Activated CD8-positive, alpha-beta T cell treated with anti-CD3 and anti-CD28 coated beads, Interleukin-2, amount 10 ng/mL, durations not matched to agents 7 days and 5 days (primary cell): ENCODE results near the gene IRAK3. TPM values are rescaled to one million over a fixed set of nuclear protein-coding genes. Genes with fewer than 3 reads are reported as not detected.
A peak's percentile ranks its signal among the peaks of the same experiment; 100 is the strongest.
"Not testable (repeated sequence)": the region's sequence is repeated elsewhere in the genome, so short reads cannot be mapped to it uniquely, and the experiment has no call there.

Source experiments
- ATAC-seq: fragments of 150-1000 bp; cut with Tn5 transposase; one replicate; pipeline ENCODE4 v1.10.0; 2021; ENCODE audit warnings: moderate library complexity
- CTCF ChIA-PET: fragments of 350-600 bp; sonication (Branson Sonifier 250); formaldehyde crosslinking; loops from one replicate; lab custom pipeline; 2021; ENCODE audit warnings: antibody characterized with exemption; lab: Charles Lee
- POLR2A ChIA-PET: fragments of 350-600 bp; sonication (Branson Sonifier 250); formaldehyde crosslinking; loops from one replicate; lab custom pipeline; 2021; ENCODE audit warnings: antibody characterized with exemption; lab: Charles Lee
- DNase-seq: peaks from one replicate; pipeline ENCODE4 v3.0.0-alpha.2; 2020
- H3K27ac Mint-ChIP-seq: one replicate; pipeline ENCODE4 v1.8.0; 2021; ENCODE audit warnings: mild to moderate bottlenecking, mixed read lengths
- H3K27me3 Mint-ChIP-seq: one replicate; pipeline ENCODE4 v1.8.0; 2021; ENCODE audit warnings: low read depth, mixed read lengths
- H3K36me3 Mint-ChIP-seq: one replicate; pipeline ENCODE4 v1.8.0; 2021; ENCODE audit warnings: low read depth, mixed read lengths
- H3K4me1 Mint-ChIP-seq: one replicate; pipeline ENCODE4 v1.8.0; 2021; ENCODE audit warnings: low read depth, mixed read lengths
- H3K4me3 Mint-ChIP-seq: one replicate; pipeline ENCODE4 v1.8.0; 2021; ENCODE audit warnings: mild to moderate bottlenecking, mixed read lengths
- H3K9me3 Mint-ChIP-seq: one replicate; pipeline ENCODE4 v1.8.0; 2022; ENCODE audit warnings: mixed read lengths; ENCODE audit not compliant: insufficient read depth
- total RNA-seq, 2 experiments: library from RNA; stranded (reverse); gene quantifications; one replicate each; pipeline ENCODE4 v1.2.3, GENCODE V29; 2021

Gene IRAK3
- total RNA-seq, 2 experiments from 2014 or later: 0.05 to 0.40 TPM

GRCh38 chr12:66290716-66291200, 101.7 kb downstream of the IRAK3 start:
- peaks cover 35% of the 10 kb centered on the region for H3K9me3 Mint-ChIP-seq
- no peaks in the 10 kb centered on the region for H3K27me3 Mint-ChIP-seq
- H3K27ac Mint-ChIP-seq: peak overlapping the region; percentile 93
- peak overlapping the region; percentile 24 for H3K4me3 Mint-ChIP-seq
- ChIA-PET POLR2A (interaction anchor here (3.9 kb wide), 1 partner anchor 12 kb away, joined by 58 read pairs; the partner anchor contains the start of gene HELB), CTCF (interaction anchor here (0.7 to 1.1 kb wide), 2 partner anchors 11 to 17 kb away, joined by 3 read pairs; partner anchors contain the start of gene HELB)
- H3K36me3 Mint-ChIP-seq: peaks cover 46% of the 10 kb centered on the region
- peak; percentile 57 for DNase-seq
- peak; percentile 61 for ATAC-seq
- H3K4me1 Mint-ChIP-seq: peaks cover 66% of the 10 kb centered on the region

GRCh38 chr12:66296176-66296683, 107.2 kb downstream of the IRAK3 start:
- Mint-ChIP-seq H3K9me3 (peaks cover 18% of the 10 kb centered on the region), H3K4me3 (no peak overlapping the region), H3K36me3 (peaks cover 12% of the 10 kb centered on the region), H3K4me1 (peaks cover 43% of the 10 kb centered on the region), H3K27ac (peak overlapping the region; percentile 6), H3K27me3 (peaks cover 4% of the 10 kb centered on the region)
- no peak for ATAC-seq
- CTCF ChIA-PET: no interaction called here
- DNase-seq: no peak
- POLR2A ChIA-PET: no interaction called here

GRCh38 chr12:66297080-66297479, 108.1 kb downstream of the IRAK3 start:
- DNase-seq (no peak), ATAC-seq (no peak)
- Mint-ChIP-seq H3K9me3 (peaks cover 14% of the 10 kb centered on the region), H3K27me3 (peaks cover 4% of the 10 kb centered on the region), H3K4me3 (no peak overlapping the region), H3K4me1 (peaks cover 42% of the 10 kb centered on the region), H3K27ac (no peak overlapping the region), H3K36me3 (peaks cover 9% of the 10 kb centered on the region)
- ChIA-PET POLR2A (no interaction called here), CTCF (no interaction called here)

- POLR2A ChIA-PET: no interaction called here
- Mint-ChIP-seq H3K27ac (no peak overlapping the region), H3K27me3 (peaks cover 4% of the 10 kb centered on the region), H3K36me3 (peaks cover 11% of the 10 kb centered on the region), H3K4me1 (peaks cover 37% of the 10 kb centered on the region), H3K4me3 (no peak overlapping the region), H3K9me3 (peaks cover 6% of the 10 kb centered on the region)
- DNase-seq (no peak), ATAC-seq (no peak)
- CTCF ChIA-PET: no interaction called here
These were observed 108.9 kb downstream of the IRAK3 start for GRCh38 chr12:66297923-66298322.

GRCh38 chr12:66301944-66302826, 113.2 kb downstream of the IRAK3 start, which contains the start of gene HELB:
HELB (plus strand) TSS chr12:66302493; CDS start chr12:66302604, 111 bp downstream.
- ChIA-PET POLR2A (interaction anchor here (0.6 to 6.2 kb wide), 13 partner anchors 8 to 172 kb away, joined by 3 to 58 read pairs (median 5); partner anchors contain the start of genes LLPH and TMBIM4), CTCF (interaction anchor here (0.7 to 5.3 kb wide), 8 partner anchors 8 to 1405 kb away, joined by 3 to 30 read pairs (median 4); no protein-coding TSS in a partner anchor)
- Mint-ChIP-seq H3K4me1 (peaks cover 50% of the 10 kb centered on the region), H3K27me3 (peaks cover 4% of the 10 kb centered on the region), H3K9me3 (no peaks in the 10 kb centered on the region), H3K36me3 (peaks cover 37% of the 10 kb centered on the region), H3K27ac (peak within 1 kb of the TSS; percentile 99), H3K4me3 (peak within 1 kb of the TSS; percentile 99)
- peak; percentile 80 for ATAC-seq
- peak; percentile 99 for DNase-seq

GRCh38 chr12:66302827-66303169, 113.8 kb downstream of the IRAK3 start:
- Mint-ChIP-seq H3K4me1 (peaks cover 50% of the 10 kb centered on the region), H3K27me3 (peaks cover 4% of the 10 kb centered on the region), H3K36me3 (peaks cover 42% of the 10 kb centered on the region), H3K9me3 (no peaks in the 10 kb centered on the region), H3K4me3 (peak overlapping the region; percentile 99), H3K27ac (peak overlapping the region; percentile 99)
- ATAC-seq (no peak), DNase-seq (no peak)
- CTCF ChIA-PET: interaction anchor here (0.7 to 5.3 kb wide), 6 partner anchors 9 to 1694 kb away, joined by 3 to 30 read pairs (median 4); no protein-coding TSS in a partner anchor
- POLR2A ChIA-PET: interaction anchor here (1.1 to 6.2 kb wide), 8 partner anchors 9 to 172 kb away, joined by 3 to 58 read pairs (median 10); partner anchors contain the start of genes LLPH and TMBIM4

GRCh38 chr12:66303316-66303804, 114.3 kb downstream of the IRAK3 start:
- CTCF ChIA-PET: interaction anchor here (0.7 to 5.3 kb wide), 5 partner anchors 14 to 1694 kb away, joined by 3 to 30 read pairs (median 5); no protein-coding TSS in a partner anchor
- not testable (repeated sequence) for H3K9me3 Mint-ChIP-seq, H3K27me3 Mint-ChIP-seq
- peaks cover 54% of the 10 kb centered on the region for H3K4me1 Mint-ChIP-seq
- POLR2A ChIA-PET: interaction anchor here (1.4 to 6.2 kb wide), 7 partner anchors 8 to 173 kb away, joined by 3 to 58 read pairs (median 11); partner anchors contain the start of genes LLPH and TMBIM4
- H3K27ac Mint-ChIP-seq: peak overlapping the region; percentile 99
- ATAC-seq (peak; percentile 65), DNase-seq (peak; percentile 36)
- H3K4me3 Mint-ChIP-seq: peak overlapping the region; percentile 99
- peaks cover 46% of the 10 kb centered on the region for H3K36me3 Mint-ChIP-seq

Other genes with a start within 250 kb of the IRAK3 start
- gene LLPH, start 58.5 kb upstream of the IRAK3 start, total RNA-seq: 10 to 100 TPM; 35.9 to 39.1 TPM
- gene TMBIM4, start 19.2 kb upstream of the IRAK3 start, total RNA-seq: 10 to 100 TPM; 60.5 to 61.6 TPM
- 10 to 100 TPM; 24.2 to 25.7 TPM for gene HELB, start 113.3 kb downstream of the IRAK3 start, total RNA-seq